GM21390 (cell line): ENCODE results near the gene TRDN.
"Not testable (repeated sequence)": the region's sequence is repeated elsewhere in the genome, so short reads cannot be mapped to it uniquely, and the experiment has no call there.

Source experiments
- ATAC-seq: cut with Tn5 transposase; IDR thresholded peaks from one replicate; pipeline ENCODE4 v1.9.1; 2021; ENCODE audit not compliant: unreplicated experiment

TRDN gene

GRCh38 chr6:123417535-123417934, 219.2 kb downstream of the TRDN start:
- ATAC-seq = no peak

DNA sequence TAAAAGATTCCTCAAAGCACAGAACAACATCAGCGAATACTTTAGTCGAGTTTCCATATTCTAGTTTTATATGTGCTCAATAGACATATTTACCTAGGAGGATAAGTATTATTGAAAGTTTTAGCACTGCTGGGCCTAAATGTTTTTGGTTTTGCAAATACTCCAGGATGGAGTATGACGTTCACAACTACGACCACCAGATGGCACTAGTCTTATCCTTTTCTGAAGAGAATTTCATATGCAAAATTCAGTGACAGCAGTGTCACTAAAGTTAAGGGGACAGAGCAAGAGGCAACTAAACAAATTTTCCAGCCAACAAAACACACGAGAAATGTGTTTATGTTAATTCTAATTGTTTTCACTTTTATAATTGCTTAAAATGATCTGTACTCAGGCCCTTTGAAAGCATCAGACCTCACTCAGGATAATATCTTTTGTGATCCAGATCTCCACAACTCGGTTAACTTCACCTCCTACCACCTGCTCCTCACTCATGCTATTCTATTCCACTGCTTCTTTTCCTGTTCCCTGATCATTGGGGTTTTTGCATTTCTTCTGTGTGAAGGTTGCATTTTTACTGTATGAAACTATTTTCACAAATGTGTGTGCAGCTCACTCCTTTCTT, 220.8 kb downstream of the TRDN start:
- ATAC-seq = peak; percentile 95

- ATAC-seq = no peak
Measured at GRCh38 chr6:123404975-123405374, 231.8 kb downstream of the TRDN start.

DNA sequence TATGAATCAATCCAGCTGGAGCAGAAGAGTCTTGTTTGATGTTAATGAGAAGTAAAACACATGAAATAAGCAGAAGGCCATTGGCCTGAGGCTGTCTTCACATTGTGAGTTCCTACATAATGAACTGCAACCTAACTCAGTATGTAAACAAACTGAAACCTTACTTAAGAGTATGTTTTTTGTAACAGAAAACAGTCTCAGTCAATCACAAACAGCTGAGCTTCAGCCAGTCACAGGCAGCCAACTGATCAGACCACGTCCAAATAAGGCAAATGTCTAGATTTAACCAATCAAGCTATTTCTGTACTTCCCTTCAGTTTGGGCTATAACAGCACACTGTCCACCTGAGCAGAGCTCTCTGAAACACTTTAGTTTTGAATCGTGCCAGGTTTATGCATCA, 234.7 kb downstream of the TRDN start:
- peak; percentile 97 for ATAC-seq

DNA sequence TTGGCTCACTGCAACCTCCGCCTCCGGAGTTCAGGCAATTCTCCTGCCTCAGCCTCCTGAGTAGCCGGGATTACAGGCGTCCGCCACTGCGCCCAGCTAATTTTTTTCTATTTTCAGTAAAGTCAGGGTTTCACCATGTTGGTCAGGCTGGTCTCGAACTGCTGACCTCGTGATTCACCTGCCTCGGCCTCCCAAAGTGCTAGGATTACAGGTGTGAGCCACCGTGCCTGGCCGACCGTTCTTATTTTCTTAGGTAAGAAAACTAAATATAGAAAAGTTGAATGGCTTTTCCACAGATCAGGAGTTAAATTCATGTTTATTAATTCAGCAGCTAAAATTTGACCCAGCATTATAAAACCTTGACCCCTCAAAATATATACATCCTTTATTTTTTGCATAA, 238.7 kb downstream of the TRDN start:
- ATAC-seq = no peak

GRCh38 chr6:123393331-123393730, 243.4 kb downstream of the TRDN start:
- no peak for ATAC-seq

GRCh38 chr6:123383718-123384117, 253.0 kb downstream of the TRDN start:
- no peak for ATAC-seq

GRCh38 chr6:123380257-123380656, 256.5 kb downstream of the TRDN start:
- ATAC-seq = no peak

GRCh38 chr6:123372737-123373136, 264.0 kb downstream of the TRDN start:
- no peak for ATAC-seq

DNA sequence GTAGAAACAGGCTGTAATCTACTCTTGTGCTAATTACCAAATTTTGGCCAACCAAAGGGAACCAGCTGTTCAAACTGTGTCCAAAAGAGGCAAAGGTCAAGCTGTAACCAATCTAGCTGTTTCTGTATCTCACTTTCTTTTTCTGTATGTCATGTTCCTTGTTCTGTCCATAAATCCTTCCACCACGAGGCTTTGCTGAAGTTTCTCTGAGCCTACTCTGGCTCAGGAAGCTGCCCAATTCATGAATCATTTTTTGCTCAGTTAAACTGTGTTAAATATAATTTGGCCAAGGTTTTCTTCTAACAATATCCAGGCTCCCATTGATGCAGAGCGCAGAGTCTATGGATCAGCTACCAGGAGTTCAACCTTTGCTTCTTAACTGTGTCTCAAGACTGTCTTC, 272.8 kb downstream of the TRDN start:
- no peak for ATAC-seq

DNA sequence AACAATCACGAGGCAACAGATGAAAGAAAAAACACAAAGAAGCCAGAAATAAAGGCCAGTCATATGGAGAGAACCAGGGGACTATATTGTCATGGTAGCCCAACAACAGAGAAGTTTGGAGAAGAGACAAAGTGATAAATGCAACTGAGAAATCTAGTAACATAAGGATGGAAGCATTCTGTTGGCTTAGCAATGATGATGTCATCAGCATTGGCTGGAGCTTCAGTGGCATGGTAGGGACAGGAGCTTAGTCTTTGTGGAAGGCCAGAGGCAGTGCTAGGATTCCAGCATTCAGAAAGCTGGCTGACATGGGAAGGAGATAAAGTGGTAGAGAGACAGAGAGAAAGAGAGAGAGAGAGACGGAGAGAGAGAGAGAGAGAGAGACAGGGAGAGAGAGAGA, 276.4 kb downstream of the TRDN start:
- ATAC-seq = no peak

- ATAC-seq = no peak
Measured at GRCh38 chr6:123352705-123353104, 284.0 kb downstream of the TRDN start.

- ATAC-seq = no peak
Measured at GRCh38 chr6:123352279-123352678, 284.5 kb downstream of the TRDN start.

DNA sequence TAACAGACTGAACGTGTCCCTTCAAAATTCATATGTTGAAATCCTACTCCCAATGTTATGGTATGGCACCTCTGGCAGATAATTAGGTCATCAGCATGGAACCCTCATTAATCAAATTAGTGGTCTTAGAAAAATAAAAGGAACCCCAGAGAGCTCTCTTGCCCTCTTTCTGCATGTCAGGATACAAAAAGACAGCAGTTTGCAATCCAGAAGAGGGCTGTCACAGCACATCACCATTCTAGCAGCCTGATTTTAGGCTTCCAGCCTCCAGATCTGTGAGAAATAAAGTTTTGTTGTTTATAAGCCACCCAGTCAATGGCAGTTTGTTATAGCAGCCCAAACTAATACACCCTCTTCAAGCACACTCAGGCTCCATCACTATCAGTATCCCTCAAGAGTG, 292.9 kb downstream of the TRDN start:
- no peak for ATAC-seq

DNA sequence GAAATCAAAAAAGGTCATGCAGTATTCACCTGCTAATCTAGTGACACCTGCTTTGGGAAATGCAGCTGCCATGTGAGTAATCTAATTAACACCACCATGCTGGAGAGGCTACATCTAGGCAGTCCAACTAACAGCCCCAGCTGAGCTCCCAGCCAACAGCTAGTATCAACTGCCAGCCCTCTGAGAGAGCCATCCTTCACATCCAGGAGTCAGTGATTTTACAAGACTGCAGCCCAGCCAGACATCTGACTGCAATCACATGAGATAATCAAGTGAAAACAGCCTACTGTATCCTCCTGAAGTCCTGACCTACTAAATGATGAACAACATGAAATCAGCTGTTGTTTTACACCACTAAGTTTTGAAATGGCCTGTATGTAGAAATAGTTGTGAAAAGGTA, 298.4 kb downstream of the TRDN start:
- no peak for ATAC-seq

DNA sequence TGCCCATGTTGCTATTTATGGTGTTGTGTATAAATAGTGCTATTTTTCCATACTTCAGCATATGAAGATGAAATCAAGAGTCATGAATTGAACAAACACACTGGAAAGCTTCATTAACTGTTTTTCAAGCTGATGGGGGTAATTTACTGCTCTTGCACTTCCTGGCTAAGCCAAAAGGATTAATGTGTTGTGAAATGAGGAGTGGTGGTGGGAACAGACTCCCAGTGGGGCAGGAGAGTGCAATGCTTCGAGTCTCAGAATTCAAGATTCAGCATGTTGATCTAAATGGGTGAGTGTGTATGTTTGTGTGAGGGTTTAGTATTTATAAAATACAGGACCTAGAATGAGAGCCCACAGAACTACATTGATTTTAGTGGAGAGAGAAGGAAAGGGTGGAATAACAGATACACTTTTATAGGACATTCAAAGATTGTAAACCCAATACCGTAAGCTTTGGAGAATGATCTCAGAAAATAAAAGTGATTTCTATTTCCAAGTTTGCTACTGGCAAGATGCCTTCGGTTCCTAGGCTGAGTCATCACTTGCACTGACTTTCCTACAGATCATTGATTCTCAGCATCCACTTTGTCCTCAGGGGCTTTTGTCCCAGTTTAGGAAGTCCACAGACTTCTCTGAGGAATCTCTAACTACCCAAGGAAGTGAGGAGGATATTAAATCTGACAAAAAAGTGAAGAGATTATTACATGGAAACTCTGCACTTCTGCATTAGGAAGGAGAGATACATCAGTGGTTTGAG, 303.6 kb downstream of the TRDN start:
- no peak for ATAC-seq

DNA sequence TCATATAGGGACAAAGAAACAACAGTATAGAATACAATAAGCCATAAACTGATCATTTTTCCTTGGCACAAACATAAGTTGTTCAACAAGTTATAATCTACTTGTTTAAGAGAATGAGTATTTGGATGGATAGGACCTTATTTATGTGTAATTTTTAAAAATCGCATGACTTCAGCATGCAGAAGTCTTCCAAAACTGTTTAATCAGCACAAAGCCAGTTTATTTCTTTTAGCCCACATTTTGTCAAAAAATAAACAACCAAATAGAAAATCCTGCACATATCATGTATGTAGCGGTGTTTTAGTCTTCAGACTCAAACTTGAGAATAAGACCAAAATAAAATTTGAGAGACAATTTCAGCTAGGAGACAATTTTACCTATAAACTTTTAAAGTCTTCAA, 304.7 kb downstream of the TRDN start:
- no peak for ATAC-seq

DNA sequence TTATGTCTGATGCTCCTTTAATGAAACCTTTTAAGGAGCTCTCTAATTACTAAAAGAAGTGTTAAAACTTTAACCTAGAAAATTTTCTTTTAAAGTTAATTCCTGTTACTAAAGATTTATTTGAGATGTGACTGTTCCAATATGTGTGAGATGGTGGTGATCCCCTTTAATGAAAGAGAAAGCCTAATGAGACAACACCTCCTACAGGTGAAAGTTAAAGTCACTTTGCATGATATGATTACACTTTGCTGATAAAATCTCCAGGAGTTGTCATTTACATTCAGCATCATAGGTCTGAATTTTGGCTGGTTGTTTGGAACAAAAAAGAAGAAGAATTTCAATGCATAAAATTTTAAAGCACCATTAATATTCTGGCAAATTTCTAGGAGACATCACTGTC, 307.4 kb downstream of the TRDN start:
- no peak for ATAC-seq

DNA sequence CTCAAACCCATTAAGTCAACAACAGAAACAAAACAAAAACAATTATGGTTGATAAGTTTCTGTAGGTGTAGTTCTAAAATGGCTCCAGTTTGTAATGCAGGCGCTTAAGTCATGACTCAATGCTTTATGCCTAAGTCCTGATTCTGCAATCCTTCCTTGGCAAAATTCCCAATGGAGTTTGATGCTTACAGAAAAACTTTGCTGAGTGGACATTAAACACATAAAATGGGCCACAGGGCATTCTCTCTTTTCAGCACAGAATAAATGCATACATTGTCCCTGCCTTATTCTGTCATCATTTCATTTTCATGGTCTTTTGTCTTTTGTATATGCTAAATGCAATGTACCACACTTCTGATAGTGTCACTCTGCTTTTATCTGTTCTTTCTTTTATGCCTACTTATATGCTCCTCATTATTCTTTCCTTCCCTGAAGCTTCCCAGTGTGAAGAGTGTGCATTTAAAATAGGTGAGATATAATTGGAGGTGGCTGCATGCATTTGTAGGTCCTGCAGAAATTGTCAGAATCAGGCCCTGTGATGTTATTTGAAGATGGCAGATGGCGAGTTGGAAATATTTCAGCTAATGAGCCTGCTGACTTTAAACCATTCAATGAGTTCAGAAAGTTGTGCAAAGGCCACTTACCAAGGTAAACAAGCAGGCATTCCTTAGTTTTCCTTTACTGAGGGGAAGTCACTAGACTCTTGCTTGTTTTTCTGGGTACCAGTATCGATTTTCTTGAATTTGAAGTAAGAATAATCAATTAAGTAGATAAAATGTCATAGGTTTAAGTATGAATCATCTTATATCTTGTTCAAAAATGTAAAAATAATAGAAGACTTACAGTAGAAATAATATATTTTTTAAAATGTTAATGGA, 313.1 kb downstream of the TRDN start:
- no peak for ATAC-seq

DNA sequence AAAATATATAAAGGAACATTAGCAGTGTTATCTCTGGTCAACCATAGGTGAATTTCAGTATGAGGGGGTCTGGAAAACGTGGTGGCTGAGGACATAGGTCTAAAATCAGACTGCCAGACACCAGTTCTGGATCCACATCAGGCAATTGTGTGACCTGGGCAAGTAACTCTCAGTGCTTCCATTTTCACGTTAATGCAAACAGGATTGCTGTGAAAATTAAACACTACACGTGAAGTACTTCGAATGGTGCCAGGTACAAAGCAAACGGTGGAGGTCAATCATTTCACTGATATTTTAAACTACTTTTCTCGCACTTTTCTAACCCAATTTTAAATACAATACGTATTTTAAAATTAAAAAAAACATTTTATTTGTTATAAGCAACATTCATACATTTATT, 315.7 kb downstream of the TRDN start:
- no peak for ATAC-seq

DNA sequence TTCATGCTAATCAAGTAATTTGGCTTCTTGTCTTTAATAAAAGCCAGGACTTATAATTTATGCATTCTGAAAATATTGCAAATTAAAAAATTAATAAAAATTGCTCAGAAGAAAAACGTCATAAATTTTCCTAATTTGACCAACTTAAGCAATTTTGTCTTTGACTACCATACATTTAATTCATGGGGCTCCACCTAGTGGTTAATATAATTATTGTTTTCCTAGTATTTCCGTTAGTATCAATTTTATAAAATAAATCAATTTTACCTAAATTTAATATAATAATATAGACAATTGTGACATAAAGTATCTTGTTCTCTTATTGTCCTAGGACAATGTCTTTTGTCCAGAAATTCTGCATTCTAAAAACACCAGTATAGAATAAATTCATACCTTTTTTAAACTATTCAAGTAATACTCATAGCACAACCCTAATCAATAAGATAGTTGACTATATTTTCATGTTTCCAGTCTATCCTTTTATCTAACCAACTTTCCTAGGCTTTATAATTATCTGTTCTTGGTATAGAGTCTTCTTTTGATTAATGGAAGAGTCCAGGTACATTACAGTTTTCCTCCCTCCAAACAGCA, 319.9 kb downstream of the TRDN start:
- ATAC-seq = no peak

GRCh38 chr6:123314459-123314858, 322.3 kb downstream of the TRDN start:
- not testable (repeated sequence) for ATAC-seq
